Skeletal muscle satellite cell (primary cell): ENCODE results near the gene ATXN7L2.

Experiments
- H3K27me3 ChIP-seq: 2 replicates; pipeline ENCODE4 v1.7.0; 2013; ENCODE audit warnings: low read length; ENCODE audit not compliant: control insufficient read depth, insufficient read depth
- H3K36me3 ChIP-seq: 2 replicates; pipeline ENCODE4 v1.7.0; 2013; ENCODE audit warnings: mild to moderate bottlenecking, control low read depth, low read length; ENCODE audit not compliant: insufficient read depth
- H3K4me1 ChIP-seq: 2 replicates; pipeline ENCODE4 v1.7.0; 2013; ENCODE audit warnings: low read length; ENCODE audit not compliant: control insufficient read depth, insufficient read depth
- H3K4me2 ChIP-seq: 2 replicates; pipeline ENCODE4 v1.7.0; 2013; ENCODE audit warnings: mild to moderate bottlenecking, low read length
- H3K4me3 ChIP-seq: 2 replicates; pipeline ENCODE4 v1.7.0; 2013; ENCODE audit warnings: low read length
- H3K9ac ChIP-seq: 2 replicates; pipeline ENCODE4 v1.7.0; 2013; ENCODE audit warnings: mild to moderate bottlenecking, low read depth, low read length, moderate library complexity
- H3K9me3 ChIP-seq: replicated peaks from 2 replicates; pipeline ENCODE4 v1.7.0; 2013; ENCODE audit warnings: mild to moderate bottlenecking, control low read depth, low read length

ATXN7L2 gene

GRCh38 chr1:109530457-109531087, 46.9 kb downstream of the ATXN7L2 start:
- H3K9ac ChIP-seq = no peak overlapping the region
- no peaks in the 10 kb centered on the region for H3K36me3 ChIP-seq
- H3K27me3 ChIP-seq = peaks cover 16% of the 10 kb centered on the region
- no peak overlapping the region for H3K4me2 ChIP-seq
- peaks cover 25% of the 10 kb centered on the region for H3K4me1 ChIP-seq
- H3K9me3 ChIP-seq = no peaks in the 10 kb centered on the region
- no peak overlapping the region for H3K4me3 ChIP-seq

- H3K9me3 ChIP-seq = no peaks in the 10 kb centered on the region
- peaks cover 25% of the 10 kb centered on the region for H3K4me1 ChIP-seq
- peak overlapping the region; percentile 83 for H3K4me2 ChIP-seq
- peaks cover 10% of the 10 kb centered on the region for H3K27me3 ChIP-seq
- no peak overlapping the region for H3K9ac ChIP-seq
- no peak overlapping the region for H3K4me3 ChIP-seq
- no peaks in the 10 kb centered on the region for H3K36me3 ChIP-seq
Observed at GRCh38 chr1:109531380-109531779, 47.7 kb downstream of the ATXN7L2 start.

GRCh38 chr1:109531826-109532364, 48.2 kb downstream of the ATXN7L2 start:
- peaks cover 25% of the 10 kb centered on the region for H3K4me1 ChIP-seq
- peak overlapping the region; percentile 83 for H3K4me2 ChIP-seq
- H3K9ac ChIP-seq = no peak overlapping the region
- no peaks in the 10 kb centered on the region for H3K9me3 ChIP-seq
- H3K4me3 ChIP-seq = peak overlapping the region; percentile 48
- peaks cover 10% of the 10 kb centered on the region for H3K27me3 ChIP-seq
- H3K36me3 ChIP-seq = no peaks in the 10 kb centered on the region

GRCh38 chr1:109532365-109533136, 48.8 kb downstream of the ATXN7L2 start:
- H3K27me3 ChIP-seq = peaks cover 7% of the 10 kb centered on the region
- no peaks in the 10 kb centered on the region for H3K9me3 ChIP-seq
- no peaks in the 10 kb centered on the region for H3K36me3 ChIP-seq
- peak overlapping the region; percentile 48 for H3K4me3 ChIP-seq
- H3K9ac ChIP-seq = peak overlapping the region; percentile 45
- H3K4me2 ChIP-seq = peak overlapping the region; percentile 83
- H3K4me1 ChIP-seq = peaks cover 25% of the 10 kb centered on the region

- Histone ChIP-seq H3K9ac (no peak overlapping the region), H3K9me3 (no peaks in the 10 kb centered on the region), H3K4me1 (peaks cover 25% of the 10 kb centered on the region), H3K36me3 (no peaks in the 10 kb centered on the region), H3K27me3 (no peaks in the 10 kb centered on the region), H3K4me3 (no peak overlapping the region), H3K4me2 (no peak overlapping the region)
Observed at GRCh38 chr1:109534307-109534858, 50.7 kb downstream of the ATXN7L2 start.

- Histone ChIP-seq H3K36me3 (no peaks in the 10 kb centered on the region), H3K9me3 (no peaks in the 10 kb centered on the region), H3K4me3 (no peak overlapping the region), H3K27me3 (peaks cover 4% of the 10 kb centered on the region), H3K4me2 (no peak overlapping the region), H3K4me1 (peaks cover 15% of the 10 kb centered on the region), H3K9ac (no peak overlapping the region)
Observed at GRCh38 chr1:109535481-109535880, 51.8 kb downstream of the ATXN7L2 start.

GRCh38 chr1:109535971-109536491, 52.3 kb downstream of the ATXN7L2 start:
- Histone ChIP-seq H3K4me2 (no peak overlapping the region), H3K4me1 (peaks cover 15% of the 10 kb centered on the region), H3K36me3 (no peaks in the 10 kb centered on the region), H3K9ac (no peak overlapping the region), H3K4me3 (no peak overlapping the region), H3K27me3 (peaks cover 7% of the 10 kb centered on the region), H3K9me3 (no peaks in the 10 kb centered on the region)

- peaks cover 8% of the 10 kb centered on the region for H3K4me1 ChIP-seq
- H3K9ac ChIP-seq = no peak overlapping the region
- peaks cover 12% of the 10 kb centered on the region for H3K27me3 ChIP-seq
- H3K4me3 ChIP-seq = no peak overlapping the region
- H3K36me3 ChIP-seq = no peaks in the 10 kb centered on the region
- H3K9me3 ChIP-seq = no peaks in the 10 kb centered on the region
- no peak overlapping the region for H3K4me2 ChIP-seq
Observed at GRCh38 chr1:109537450-109538178, 53.9 kb downstream of the ATXN7L2 start.

GRCh38 chr1:109538827-109539555, 55.3 kb downstream of the ATXN7L2 start:
- Histone ChIP-seq H3K4me3 (no peak overlapping the region), H3K4me1 (peaks cover 7% of the 10 kb centered on the region), H3K27me3 (peaks cover 12% of the 10 kb centered on the region), H3K9me3 (no peaks in the 10 kb centered on the region), H3K9ac (no peak overlapping the region), H3K4me2 (no peak overlapping the region), H3K36me3 (no peaks in the 10 kb centered on the region)

- H3K27me3 ChIP-seq = peaks cover 12% of the 10 kb centered on the region
- no peak within 1 kb of the TSS for H3K9ac ChIP-seq
- no peaks in the 10 kb centered on the region for H3K9me3 ChIP-seq
- H3K4me3 ChIP-seq = no peak within 1 kb of the TSS
- H3K4me1 ChIP-seq = peaks cover 7% of the 10 kb centered on the region
- H3K36me3 ChIP-seq = no peaks in the 10 kb centered on the region
- no peak within 1 kb of the TSS for H3K4me2 ChIP-seq
Observed at GRCh38 chr1:109539676-109540075, 56.0 kb downstream of the ATXN7L2 start, which contains the start of gene GPR61. Gene GPR61 (plus strand): TSS chr1:109539872. CDS start chr1:109543023, 3,151 bp downstream.
